Measurements from ENCODE around the gene PIP5K1C. TPM values are rescaled to one million over a fixed set of nuclear protein-coding genes. Genes with fewer than 3 reads are reported as not detected.
A peak's percentile ranks its signal among the peaks of the same experiment; 100 is the strongest.

Gene PIP5K1C
- total RNA-seq, 4 donors from 2014 or later, result 12.0 to 25.3 (median 15.2) TPM

DNA sequence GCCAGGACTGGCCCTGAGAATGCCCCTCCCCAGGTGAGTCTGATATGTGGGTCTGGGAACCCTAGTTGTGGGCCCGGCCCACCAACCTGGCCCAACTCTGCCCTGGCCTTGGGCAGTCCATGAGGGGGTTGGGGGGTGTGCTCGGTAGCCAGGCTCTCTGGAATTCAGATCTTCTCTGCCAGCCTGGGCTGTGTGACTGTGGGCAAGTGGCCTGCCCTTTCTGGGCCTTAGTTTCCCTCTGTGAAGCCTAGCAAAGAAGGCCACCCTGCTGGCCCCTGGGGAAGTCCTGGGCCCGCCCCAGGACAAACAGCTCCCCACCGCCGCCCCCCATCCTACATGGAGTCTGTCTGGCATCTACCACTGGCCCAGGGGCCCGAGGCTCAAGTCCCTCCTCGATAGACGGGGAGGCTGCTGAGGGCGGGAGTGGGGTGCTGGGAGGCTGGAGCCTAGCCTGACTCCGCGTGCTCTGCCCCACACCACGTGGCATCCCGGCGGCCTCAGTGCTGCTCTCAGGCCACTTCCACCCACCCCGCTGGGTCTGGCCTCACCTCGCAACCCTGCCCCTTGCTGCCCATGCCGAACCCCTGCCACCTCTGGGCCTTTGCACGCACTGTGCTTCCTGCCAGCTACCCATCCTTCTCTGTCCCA is 85.3 kb downstream of the PIP5K1C start:
- H3K36me3 ChIP-seq, result peaks cover 8 to 98% (median 16%) of the 10 kb centered on the region in 3 donors
- no peaks in the 10 kb centered on the region for H3K27me3 ChIP-seq
- TF ChIP-seq POLR2A (IDR thresholded peaks at IDR 0.05), result no peak
- TF ChIP-seq, protein P1, sequence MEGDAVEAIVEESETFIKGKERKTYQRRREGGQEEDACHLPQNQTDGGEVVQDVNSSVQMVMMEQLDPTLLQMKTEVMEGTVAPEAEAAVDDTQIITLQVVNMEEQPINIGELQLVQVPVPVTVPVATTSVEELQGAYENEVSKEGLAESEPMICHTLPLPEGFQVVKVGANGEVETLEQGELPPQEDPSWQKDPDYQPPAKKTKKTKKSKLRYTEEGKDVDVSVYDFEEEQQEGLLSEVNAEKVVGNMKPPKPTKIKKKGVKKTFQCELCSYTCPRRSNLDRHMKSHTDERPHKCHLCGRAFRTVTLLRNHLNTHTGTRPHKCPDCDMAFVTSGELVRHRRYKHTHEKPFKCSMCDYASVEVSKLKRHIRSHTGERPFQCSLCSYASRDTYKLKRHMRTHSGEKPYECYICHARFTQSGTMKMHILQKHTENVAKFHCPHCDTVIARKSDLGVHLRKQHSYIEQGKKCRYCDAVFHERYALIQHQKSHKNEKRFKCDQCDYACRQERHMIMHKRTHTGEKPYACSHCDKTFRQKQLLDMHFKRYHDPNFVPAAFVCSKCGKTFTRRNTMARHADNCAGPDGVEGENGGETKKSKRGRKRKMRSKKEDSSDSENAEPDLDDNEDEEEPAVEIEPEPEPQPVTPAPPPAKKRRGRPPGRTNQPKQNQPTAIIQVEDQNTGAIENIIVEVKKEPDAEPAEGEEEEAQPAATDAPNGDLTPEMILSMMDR (IDR thresholded peaks at IDR 0.05), result no peak
- WGBS, 2 donors, result 81 to 98% methylated on average over 8 to 9 of the region's 18 CpGs
- no peak overlapping the region for H3K4me3 ChIP-seq
- intact Hi-C loops (cut with DNase I), result no loop called here
- DNase-seq, result no peak
- H3K9me3 ChIP-seq, result no peaks in the 10 kb centered on the region
- H3K27ac ChIP-seq, result peak overlapping the region in 1 of 4 donors; percentile 78
- peaks cover 4 to 46% (median 6%) of the 10 kb centered on the region in 3 donors for H3K4me1 ChIP-seq

DNA sequence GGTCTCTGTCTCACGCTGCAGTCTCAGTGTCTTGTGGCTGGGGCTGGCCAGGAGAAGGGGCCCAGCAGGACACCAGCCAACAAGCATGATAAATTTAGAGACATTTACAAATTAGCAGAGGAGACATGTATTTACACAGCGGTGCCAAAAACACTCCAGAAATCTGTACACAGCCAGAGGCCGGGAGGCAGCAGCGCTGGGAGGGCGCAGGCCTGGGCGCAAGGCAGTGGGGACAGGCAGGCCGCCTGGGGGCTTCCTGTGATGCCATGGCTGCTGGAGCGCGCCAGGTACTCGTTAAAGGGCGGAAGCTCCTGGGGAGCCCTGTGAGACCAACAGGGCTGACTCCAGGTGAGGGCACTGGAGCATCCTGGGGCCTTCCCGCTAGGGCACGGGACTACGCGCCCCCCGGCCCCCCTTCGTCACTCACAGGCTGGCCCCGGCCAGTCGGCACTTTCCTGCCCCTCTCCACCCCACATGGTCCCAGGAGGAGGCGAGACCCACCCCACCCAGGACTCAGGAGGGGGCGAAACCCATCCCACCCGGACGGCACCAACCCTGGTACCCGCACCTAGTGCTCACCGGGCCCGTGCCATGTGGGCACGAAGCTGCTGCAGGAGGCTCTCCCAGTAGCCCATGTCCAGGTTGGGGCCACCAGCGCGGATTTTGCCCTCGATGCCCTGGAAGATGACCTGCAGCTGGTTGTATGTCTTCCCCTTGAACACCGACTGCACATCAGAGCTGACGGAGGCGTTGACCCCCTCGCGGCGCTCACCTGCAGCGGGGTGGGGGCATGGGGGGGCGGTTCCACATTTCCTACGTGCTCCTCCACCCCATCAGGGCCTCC is 86.2 kb downstream of the PIP5K1C start:
- peak overlapping the region; percentile 38 to 78 (median 56) for H3K27ac ChIP-seq
- WGBS, 2 donors, result 81 to 94% methylated on average over 14 to 17 of the region's 39 CpGs
- intact Hi-C loops (cut with DNase I), result no loop called here

GRCh38 chr19:3612901-3613741 is 87.1 kb downstream of the PIP5K1C start:
- no peaks in the 10 kb centered on the region for H3K9me3 ChIP-seq
- peak overlapping the region; percentile 38 to 78 (median 66) for H3K27ac ChIP-seq
- DNase-seq, result no peak
- intact Hi-C loops (cut with DNase I), result no loop called here
- no peaks in the 10 kb centered on the region for H3K27me3 ChIP-seq
- no peak overlapping the region for H3K4me3 ChIP-seq
- peaks cover under 1 to 56% (median 14%) of the 10 kb centered on the region in 3 donors for H3K4me1 ChIP-seq
- H3K36me3 ChIP-seq, result peaks cover 8 to 83% (median 16%) of the 10 kb centered on the region in 3 donors
- WGBS, 2 donors, result 84% methylated on average over 5 of the region's 79 CpGs; no CpG with 5 or more reads in 1 of the 2 donors
- TF ChIP-seq, protein P1 (IDR thresholded peaks at IDR 0.05), result no peak
- TF ChIP-seq POLR2A (IDR thresholded peaks at IDR 0.05), result no peak

More for the DNA sequence above, 86.2 kb downstream of the PIP5K1C start:
- no peak for DNase-seq
- no peak overlapping the region for H3K4me3 ChIP-seq
- H3K27me3 ChIP-seq, result no peaks in the 10 kb centered on the region
- TF ChIP-seq, protein P1 (IDR thresholded peaks at IDR 0.05), result no peak
- no peak for TF ChIP-seq POLR2A (IDR thresholded peaks at IDR 0.05)
- peaks cover 4 to 55% (median 8%) of the 10 kb centered on the region in 3 donors for H3K4me1 ChIP-seq
- peaks cover 8 to 90% (median 16%) of the 10 kb centered on the region in 3 donors for H3K36me3 ChIP-seq
- H3K9me3 ChIP-seq, result no peaks in the 10 kb centered on the region

GRCh38 chr19:3612330-3612729 is 87.9 kb downstream of the PIP5K1C start:
- Histone ChIP-seq H3K4me1 (peaks cover 0 to 56% (median 17%) of the 10 kb centered on the region in 3 donors), H3K4me3 (no peak overlapping the region), H3K27ac (peak overlapping the region in 3 of 4 donors; percentile 62 to 78 (median 69)), H3K36me3 (peaks cover 8 to 75% (median 16%) of the 10 kb centered on the region in 3 donors), H3K27me3 (peaks cover 0 to 4% (median 0%) of the 10 kb centered on the region in 4 donors), H3K9me3 (no peaks in the 10 kb centered on the region)
- 86% methylated on average over 1 of the region's 33 CpGs; no CpG with 5 or more reads in 1 of the 2 donors for WGBS, 2 donors
- intact Hi-C loops (cut with DNase I), result no loop called here
- TF ChIP-seq POLR2A (IDR thresholded peaks at IDR 0.05), result no peak
- TF ChIP-seq, protein P1 (IDR thresholded peaks at IDR 0.05), result no peak
- no peak for DNase-seq

All from esophagus squamous epithelium (tissue), 5 donors.